Measurements from ENCODE around the gene DNAH11. TPM values are rescaled to one million over a fixed set of nuclear protein-coding genes. Genes with fewer than 3 reads are reported as not detected.

The DNAH11 gene
- total and polyA plus RNA-seq, 4 donors, result 0.05 to 0.50 (median 0.11) TPM

- H3K4me1 ChIP-seq (ENCODE audit: control insufficient read depth in 4 of 4, insufficient read depth in 4 of 4, low read length in 3 of 4), result peaks cover 0 to 5% (median 0%) of the 10 kb centered on the region in 4 donors
- WGBS, result 42% methylated on average over 3 of the region's 3 CpGs
- no peak overlapping the region for H3K4me3 ChIP-seq (ENCODE audit: low read depth in 1 of 3, low read length in 3 of 3)
- no peak for TF ChIP-seq JUND (IDR thresholded peaks at IDR 0.05)
- TF ChIP-seq RXRA (IDR thresholded peaks at IDR 0.05), result no peak
- TF ChIP-seq YY1 (IDR thresholded peaks at IDR 0.05), result no peak
- TF ChIP-seq ZBTB33 (IDR thresholded peaks at IDR 0.05), result no peak
- no peak for TF ChIP-seq REST (IDR thresholded peaks at IDR 0.05)
- no peak for TF ChIP-seq ATF3 (IDR thresholded peaks at IDR 0.05)
- no peak for TF ChIP-seq MAX (IDR thresholded peaks at IDR 0.05)
- TF ChIP-seq EGR1 (IDR thresholded peaks at IDR 0.05; ENCODE audit: low read depth in 2 of 2), result no peak
- no peaks in the 10 kb centered on the region for H3K9me3 ChIP-seq (ENCODE audit: control insufficient read depth in 4 of 4, low read length in 3 of 4)
- H3K9ac ChIP-seq (ENCODE audit: low read depth in 1 of 2, low read length in 2 of 2), result no peak overlapping the region
- no peak overlapping the region for H3K27ac ChIP-seq (ENCODE audit: low read depth in 1 of 2, low read length in 2 of 2)
- H3K27me3 ChIP-seq (ENCODE audit: control insufficient read depth in 4 of 4, insufficient read depth in 4 of 4, low read length in 3 of 4), result no peaks in the 10 kb centered on the region
- no peaks in the 10 kb centered on the region for H3K36me3 ChIP-seq (ENCODE audit: control insufficient read depth in 4 of 4, insufficient read depth in 3 of 4, low read depth in 1 of 4, low read length in 3 of 4)
- no peak for DNase-seq (ENCODE audit: low spot score)
Observed at GRCh38 chr7:21758286-21758685, 215.4 kb downstream of the DNAH11 start.

GRCh38 chr7:21762469-21762868, 219.6 kb downstream of the DNAH11 start:
- no peak overlapping the region for H3K27ac ChIP-seq (ENCODE audit: low read depth in 1 of 2, low read length in 2 of 2)
- no peak overlapping the region for H3K4me3 ChIP-seq (ENCODE audit: low read depth in 1 of 3, low read length in 3 of 3)
- peaks cover 0 to 5% (median 0%) of the 10 kb centered on the region in 4 donors for H3K4me1 ChIP-seq (ENCODE audit: control insufficient read depth in 4 of 4, insufficient read depth in 4 of 4, low read length in 3 of 4)
- no peaks in the 10 kb centered on the region for H3K27me3 ChIP-seq (ENCODE audit: control insufficient read depth in 4 of 4, insufficient read depth in 4 of 4, low read length in 3 of 4)
- H3K36me3 ChIP-seq (ENCODE audit: control insufficient read depth in 4 of 4, insufficient read depth in 3 of 4, low read depth in 1 of 4, low read length in 3 of 4), result no peaks in the 10 kb centered on the region
- no peak for TF ChIP-seq SP1 (IDR thresholded peaks at IDR 0.05)
- no peak for TF ChIP-seq RXRA (IDR thresholded peaks at IDR 0.05)
- TF ChIP-seq HNF4G (IDR thresholded peaks at IDR 0.05), result no peak
- DNase-seq (ENCODE audit: low spot score), result no peak
- H3K9me3 ChIP-seq (ENCODE audit: control insufficient read depth in 4 of 4, low read length in 3 of 4), result no peaks in the 10 kb centered on the region
- no peak overlapping the region for H3K9ac ChIP-seq (ENCODE audit: low read depth in 1 of 2, low read length in 2 of 2)
- 66% methylated on average over 1 of the region's 1 CpG for WGBS

- H3K27ac ChIP-seq (ENCODE audit: low read depth in 1 of 2, low read length in 2 of 2), result no peak overlapping the region
- no peaks in the 10 kb centered on the region for H3K36me3 ChIP-seq (ENCODE audit: control insufficient read depth in 4 of 4, insufficient read depth in 3 of 4, low read depth in 1 of 4, low read length in 3 of 4)
- no peak for DNase-seq (ENCODE audit: low spot score)
- no peak overlapping the region for H3K4me3 ChIP-seq (ENCODE audit: low read depth in 1 of 3, low read length in 3 of 3)
- H3K27me3 ChIP-seq (ENCODE audit: control insufficient read depth in 4 of 4, insufficient read depth in 4 of 4, low read length in 3 of 4), result no peaks in the 10 kb centered on the region
- no peaks in the 10 kb centered on the region for H3K9me3 ChIP-seq (ENCODE audit: control insufficient read depth in 4 of 4, low read length in 3 of 4)
- 90% methylated on average over 4 of the region's 4 CpGs for WGBS
- peaks cover 0 to 5% (median 0%) of the 10 kb centered on the region in 4 donors for H3K4me1 ChIP-seq (ENCODE audit: control insufficient read depth in 4 of 4, insufficient read depth in 4 of 4, low read length in 3 of 4)
- H3K9ac ChIP-seq (ENCODE audit: low read depth in 1 of 2, low read length in 2 of 2), result no peak overlapping the region
- TF ChIP-seq RAD21 (IDR thresholded peaks at IDR 0.05) (no peak), CTCF (IDR thresholded peaks at IDR 0.05; ENCODE audit: low read depth, low read length, missing input control) (no peak), MAX (IDR thresholded peaks at IDR 0.05) (no peak), EGR1 (IDR thresholded peaks at IDR 0.05; ENCODE audit: low read depth in 2 of 2) (no peak), REST (IDR thresholded peaks at IDR 0.05) (no peak), FOXA1 (IDR thresholded peaks at IDR 0.05) (no peak), SP1 (IDR thresholded peaks at IDR 0.05) (no peak), ATF3 (IDR thresholded peaks at IDR 0.05) (no peak), HNF4G (IDR thresholded peaks at IDR 0.05) (no peak), TAF1 (conservative IDR thresholded peaks at IDR 0.05) (no peak), GABPA (IDR thresholded peaks at IDR 0.05 in 1 of 2, conservative IDR thresholded peaks at IDR 0.05 in 1 of 2) (no peak)
Observed at GRCh38 chr7:21763818-21764217, 221.0 kb downstream of the DNAH11 start.

All from liver (tissue), 9 donors.